Measurements from ENCODE around the gene TWSG1.

The TWSG1 gene

GRCh38 chr18:9365406-9365805 lies 30.8 kb downstream of the TWSG1 start:
- TF ChIP-seq FOXP2 (optimal IDR thresholded peaks at IDR 0.05; ENCODE audit: borderline replicate concordance, extremely low read depth, extremely low read length, insufficient read depth) (no peak), POLR2AphosphoS5 (IDR thresholded peaks at IDR 0.05; ENCODE audit: low read depth, low read length) (no peak), TAF1 (IDR thresholded peaks at IDR 0.05; ENCODE audit: borderline replicate concordance, insufficient read depth, low read length) (no peak), SIN3A (IDR thresholded peaks at IDR 0.05; ENCODE audit: borderline replicate concordance, insufficient read depth, low read length) (no peak), REST (IDR thresholded peaks at IDR 0.05; ENCODE audit: insufficient read depth in 1 of 2, low read depth in 2 of 2, low read length in 2 of 2) (no peak)

- TF ChIP-seq SIN3A (IDR thresholded peaks at IDR 0.05; ENCODE audit: borderline replicate concordance, insufficient read depth, low read length) (no peak), POLR2AphosphoS5 (IDR thresholded peaks at IDR 0.05; ENCODE audit: low read depth, low read length) (no peak), FOXP2 (optimal IDR thresholded peaks at IDR 0.05; ENCODE audit: borderline replicate concordance, extremely low read depth, extremely low read length, insufficient read depth) (no peak), REST (IDR thresholded peaks at IDR 0.05; ENCODE audit: insufficient read depth in 1 of 2, low read depth in 2 of 2, low read length in 2 of 2) (no peak), TAF1 (IDR thresholded peaks at IDR 0.05; ENCODE audit: borderline replicate concordance, insufficient read depth, low read length) (no peak)
Measured at GRCh38 chr18:9366126-9366714, 31.6 kb downstream of the TWSG1 start.

- no peak for TF ChIP-seq TAF1 (IDR thresholded peaks at IDR 0.05; ENCODE audit: borderline replicate concordance, insufficient read depth, low read length)
- TF ChIP-seq SIN3A (IDR thresholded peaks at IDR 0.05; ENCODE audit: borderline replicate concordance, insufficient read depth, low read length), result no peak
- no peak for TF ChIP-seq FOXP2 (optimal IDR thresholded peaks at IDR 0.05; ENCODE audit: borderline replicate concordance, extremely low read depth, extremely low read length, insufficient read depth)
- TF ChIP-seq REST (IDR thresholded peaks at IDR 0.05; ENCODE audit: insufficient read depth in 1 of 2, low read depth in 2 of 2, low read length in 2 of 2), result no peak
- TF ChIP-seq POLR2AphosphoS5 (IDR thresholded peaks at IDR 0.05; ENCODE audit: low read depth, low read length), result no peak
Measured at GRCh38 chr18:9379118-9379517, 44.5 kb downstream of the TWSG1 start.

- TF ChIP-seq FOXP2 (optimal IDR thresholded peaks at IDR 0.05; ENCODE audit: borderline replicate concordance, extremely low read depth, extremely low read length, insufficient read depth), result no peak
- TF ChIP-seq POLR2AphosphoS5 (IDR thresholded peaks at IDR 0.05; ENCODE audit: low read depth, low read length), result no peak
- no peak for TF ChIP-seq SIN3A (IDR thresholded peaks at IDR 0.05; ENCODE audit: borderline replicate concordance, insufficient read depth, low read length)
- no peak for TF ChIP-seq TAF1 (IDR thresholded peaks at IDR 0.05; ENCODE audit: borderline replicate concordance, insufficient read depth, low read length)
- no peak for TF ChIP-seq REST (IDR thresholded peaks at IDR 0.05; ENCODE audit: insufficient read depth in 1 of 2, low read depth in 2 of 2, low read length in 2 of 2)
Measured at GRCh38 chr18:9380101-9380500, 45.5 kb downstream of the TWSG1 start.
